HepG2 (cell line): ENCODE measurements around the gene BANP. TPM values are rescaled to one million over a fixed set of nuclear protein-coding genes. Genes with fewer than 3 reads are reported as not detected.

ENCODE experiments used
- CHD4 ChIP-seq: fragments of 200-600 bp; sonication (generic); IDR thresholded peaks from 2 replicates; pipeline ENCODE4 v1.7.0; 2017; ENCODE audit warnings: mild to moderate bottlenecking, low read length, borderline replicate concordance
- DMTF1 ChIP-seq: sonication (generic); formaldehyde crosslinking; IDR thresholded peaks from 2 replicates; pipeline ENCODE4 v1.4.0; 2020; ENCODE audit warnings: mild to moderate bottlenecking, missing genetic modification reagents
- FOXM1 ChIP-seq: sonication (generic); formaldehyde crosslinking; IDR thresholded peaks from 2 replicates; pipeline ENCODE4 v1.5.0; 2020; ENCODE audit warnings: missing genetic modification reagents
- GABPA ChIP-seq, 2 experiments: IDR thresholded peaks; 2 replicates each; pipeline ENCODE4 v1.6.1; 2011 to 2016; ENCODE audit warnings: low read depth in 2 of 2, low read length in 1 of 2, missing biosample characterization in 1 of 2, missing genetic modification characterization in 1 of 2
- HMG20B ChIP-seq: conservative IDR thresholded peaks from 2 replicates; pipeline ENCODE4 v1.6.1; 2016; ENCODE audit warnings: missing genetic modification reagents, missing compliant biosample characterization
- HNRNPK ChIP-seq: fragments of 200-400 bp; formaldehyde crosslinking; IDR thresholded peaks from 2 replicates; pipeline ENCODE4 v1.6.1; 2018; ENCODE audit warnings: low read length, low read depth, moderate library complexity, mild to moderate bottlenecking; ENCODE audit not compliant: poor library complexity, severe bottlenecking
- HNRNPLL ChIP-seq: fragments of 200-400 bp; formaldehyde crosslinking; IDR thresholded peaks from 2 replicates; pipeline ENCODE4 v1.6.1; 2017; ENCODE audit warnings: mild to moderate bottlenecking, low read depth, low read length; ENCODE audit not compliant: poor library complexity, severe bottlenecking
- HNRNPUL1 ChIP-seq: fragments of 200-400 bp; formaldehyde crosslinking; IDR thresholded peaks from 2 replicates; pipeline ENCODE4 v1.6.1; 2017; ENCODE audit warnings: low read depth, mild to moderate bottlenecking, low read length, moderate library complexity
- KAT8 ChIP-seq: IDR thresholded peaks from 2 replicates; pipeline ENCODE4 v1.6.1; 2016; ENCODE audit warnings: missing genetic modification reagents, missing compliant biosample characterization
- KLF16 ChIP-seq, 2 experiments: sonication (generic) in 1 of 2; formaldehyde crosslinking in 1 of 2; IDR thresholded peaks; 2 replicates each; pipeline versions ENCODE4 v1.6.1 to v1.8.0; 2016 to 2023; ENCODE audit warnings: missing genetic modification reagents in 2 of 2, missing compliant biosample characterization in 1 of 2
- MIER3 ChIP-seq: IDR thresholded peaks from 2 replicates; pipeline ENCODE4 v1.6.1; 2016; ENCODE audit warnings: missing compliant biosample characterization, borderline replicate concordance
- PHF20 ChIP-seq: sonication (generic); formaldehyde crosslinking; IDR thresholded peaks from 2 replicates; pipeline ENCODE4 v1.5.0; 2020; ENCODE audit warnings: mild to moderate bottlenecking, missing genetic modification reagents
- SALL2 ChIP-seq: sonication (generic); formaldehyde crosslinking; IDR thresholded peaks from 2 replicates; pipeline ENCODE4 v1.8.1; 2023; ENCODE audit warnings: mild to moderate bottlenecking, missing genetic modification reagents, inconsistent platforms
- ZBTB7B ChIP-seq: sonication (generic); formaldehyde crosslinking; IDR thresholded peaks from 2 replicates; pipeline ENCODE4 v1.4.0; 2020; ENCODE audit warnings: missing genetic modification reagents
- ZFP36L1 ChIP-seq: sonication (generic); formaldehyde crosslinking; IDR thresholded peaks from 2 replicates; pipeline ENCODE4 v1.8.0; 2022; ENCODE audit warnings: mild to moderate bottlenecking, missing genetic modification reagents, moderate library complexity
- ZKSCAN1 ChIP-seq: fragments of 150-350 bp; IDR thresholded peaks from 2 replicates; pipeline ENCODE4 v1.6.1; 2014; ENCODE audit warnings: low read length
- ZNF10 ChIP-seq: sonication (generic); formaldehyde crosslinking; IDR thresholded peaks from 2 replicates; pipeline ENCODE4 v1.4.0; 2020; ENCODE audit warnings: mild to moderate bottlenecking, low read depth, missing genetic modification reagents, borderline replicate concordance
- ZNF256 ChIP-seq: sonication (generic); formaldehyde crosslinking; conservative IDR thresholded peaks from 2 replicates; pipeline ENCODE4 v1.4.0; 2020; ENCODE audit warnings: missing genetic modification reagents
- ZNF260 ChIP-seq: sonication (generic); formaldehyde crosslinking; IDR thresholded peaks from 2 replicates; pipeline ENCODE4 v1.4.0; 2020; ENCODE audit warnings: missing genetic modification reagents, low read depth, mild to moderate bottlenecking, borderline replicate concordance
- ZNF282 ChIP-seq: fragments of 450-650 bp; IDR thresholded peaks from 2 replicates; pipeline ENCODE4 v1.6.1; 2018; ENCODE audit not compliant: partially characterized antibody
- ZNF547 ChIP-seq: sonication (generic); formaldehyde crosslinking; IDR thresholded peaks from 2 replicates; pipeline ENCODE4 v1.5.1; 2020; ENCODE audit warnings: mild to moderate bottlenecking, missing genetic modification reagents
- ZNF816 ChIP-seq: sonication (generic); formaldehyde crosslinking; IDR thresholded peaks from 2 replicates; pipeline ENCODE4 v1.8.0; 2022; ENCODE audit warnings: missing genetic modification reagents, mild to moderate bottlenecking, borderline replicate concordance
- polyA plus RNA-seq, 8 experiments: library from polyadenylated mRNA; depleted of rRNA in 3 of 8; stranded (reverse) in 7 of 8; unstranded in 1 of 8; fragments of >200 nt; fragmentation: Illumina TruSeq in 4 of 8; extraction: Trizol in 4 of 8; gene quantifications; 2 replicates each; pipeline versions ENCODE4 v1.2.1 to v1.2.3, GENCODE V29; 2011 to 2016; ENCODE audit warnings: low read depth in 4 of 8, missing spikeins in 1 of 8, mixed read lengths in 1 of 8; ENCODE audit not compliant: insufficient read depth in 1 of 8
- total RNA-seq, 5 experiments: library from RNA; depleted of rRNA; stranded (reverse); fragments of >200 nt; fragmentation: Illumina TruSeq; extraction: Trizol; gene quantifications; 2 replicates each; pipeline ENCODE4 v1.2.3, GENCODE V29; 2016; ENCODE audit warnings: low read depth in 1 of 5
- TF ChIP-seq, protein P1 (sequence below): sonication (generic); formaldehyde crosslinking; IDR thresholded peaks from 2 replicates; pipeline ENCODE4 v1.5.0; 2020; ENCODE audit warnings: missing genetic modification reagents
- TF ChIP-seq, protein P2 (sequence below): sonication (generic); formaldehyde crosslinking; IDR thresholded peaks from 2 replicates; pipeline ENCODE4 v1.4.0; 2020; ENCODE audit warnings: missing genetic modification reagents, borderline replicate concordance

BANP gene
- total and polyA plus RNA-seq, 2 of the 13 experiments (the other 11 are each of a cell fraction or from before 2014, with no cell fraction given) = 20.2 to 23.8 TPM

DNA sequence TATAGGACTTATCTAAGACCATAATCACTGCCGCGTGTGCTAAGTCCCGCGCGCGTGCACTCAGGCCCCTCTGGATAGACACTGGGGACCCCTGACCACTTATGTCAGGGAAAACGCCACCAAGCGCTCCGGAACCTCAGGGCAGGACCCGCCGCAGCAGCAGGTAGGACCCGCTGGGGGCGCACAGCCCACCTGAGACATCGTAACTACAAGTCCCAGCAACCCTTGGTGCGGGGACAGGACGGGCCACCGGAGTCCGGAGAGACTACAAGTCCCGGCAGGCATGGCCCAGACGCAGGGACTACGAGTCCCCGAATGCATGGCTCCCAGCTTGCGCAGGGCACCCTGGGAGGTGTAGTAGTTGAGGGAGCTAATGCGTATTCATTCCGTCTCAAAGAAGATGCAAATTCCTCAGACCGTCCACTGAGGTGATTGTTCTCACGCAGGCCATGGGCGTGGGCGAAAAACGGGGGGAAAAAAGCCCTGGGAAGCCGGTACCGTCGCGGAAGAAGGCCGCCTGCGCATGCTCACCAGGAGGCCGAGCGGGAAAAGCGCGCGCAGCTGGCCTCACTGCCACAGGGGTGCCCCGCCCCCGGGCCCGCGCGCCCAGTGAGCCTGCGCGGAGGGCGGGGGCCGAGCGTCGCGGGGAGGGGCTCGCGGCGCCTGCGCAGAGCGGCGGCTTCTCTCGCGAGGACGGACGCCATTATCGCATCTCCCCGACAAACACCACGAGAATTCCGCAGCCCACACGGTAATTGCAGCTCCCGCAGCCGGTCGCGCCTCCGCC, at the start of gene BANP (continued):
- TF ChIP-seq KAT8 (peak; percentile 94), GABPA (IDR thresholded peaks at IDR 0.05; ENCODE audit: low read depth, low read length) (peak; percentile 75), GABPA (CRISPR knock-in tag; IDR thresholded peaks at IDR 0.05; ENCODE audit: low read depth) (peak; percentile 93), HNRNPLL (peak; percentile 91), ZNF260 (CRISPR knock-in tag) (no peak), ZNF256 (CRISPR knock-in tag) (peak; percentile 86; the same call in 1 of the 2 replicates), HNRNPUL1 (no peak), ZNF10 (CRISPR knock-in tag) (no peak), SALL2 (CRISPR knock-in tag) (peak; percentile 92), DMTF1 (CRISPR knock-in tag) (peak; percentile 75; the same call in 1 of the 2 replicates), ZNF282 (no peak), ZBTB7B (CRISPR knock-in tag) (peak; percentile 98), ZNF816 (no peak), ZKSCAN1 (no peak), CHD4 (0 out of 2 replicates have a peak, but pooled peaks have one; percentile 7), FOXM1 (CRISPR knock-in tag) (peak; percentile 89; the same call in 1 of the 2 replicates), HMG20B (peak; percentile 50; the same call in 1 of the 2 replicates), ZNF547 (CRISPR knock-in tag) (peak; percentile 77), ZFP36L1 (CRISPR knock-in tag) (no peak), KLF16 (CRISPR knock-in tag; IDR thresholded peaks at IDR 0.05) (peak in 1 of 2 experiments; percentile 95; a peak in 2 of 4 replicates), MIER3 (peak; percentile 87; the same call in 1 of the 2 replicates), PHF20 (CRISPR knock-in tag) (peak; percentile 80), HNRNPK (no peak)
- TF ChIP-seq, protein P1, sequence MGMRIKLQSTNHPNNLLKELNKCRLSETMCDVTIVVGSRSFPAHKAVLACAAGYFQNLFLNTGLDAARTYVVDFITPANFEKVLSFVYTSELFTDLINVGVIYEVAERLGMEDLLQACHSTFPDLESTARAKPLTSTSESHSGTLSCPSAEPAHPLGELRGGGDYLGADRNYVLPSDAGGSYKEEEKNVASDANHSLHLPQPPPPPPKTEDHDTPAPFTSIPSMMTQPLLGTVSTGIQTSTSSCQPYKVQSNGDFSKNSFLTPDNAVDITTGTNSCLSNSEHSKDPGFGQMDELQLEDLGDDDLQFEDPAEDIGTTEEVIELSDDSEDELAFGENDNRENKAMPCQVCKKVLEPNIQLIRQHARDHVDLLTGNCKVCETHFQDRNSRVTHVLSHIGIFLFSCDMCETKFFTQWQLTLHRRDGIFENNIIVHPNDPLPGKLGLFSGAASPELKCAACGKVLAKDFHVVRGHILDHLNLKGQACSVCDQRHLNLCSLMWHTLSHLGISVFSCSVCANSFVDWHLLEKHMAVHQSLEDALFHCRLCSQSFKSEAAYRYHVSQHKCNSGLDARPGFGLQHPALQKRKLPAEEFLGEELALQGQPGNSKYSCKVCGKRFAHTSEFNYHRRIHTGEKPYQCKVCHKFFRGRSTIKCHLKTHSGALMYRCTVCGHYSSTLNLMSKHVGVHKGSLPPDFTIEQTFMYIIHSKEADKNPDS = no peak
- TF ChIP-seq, protein P2, sequence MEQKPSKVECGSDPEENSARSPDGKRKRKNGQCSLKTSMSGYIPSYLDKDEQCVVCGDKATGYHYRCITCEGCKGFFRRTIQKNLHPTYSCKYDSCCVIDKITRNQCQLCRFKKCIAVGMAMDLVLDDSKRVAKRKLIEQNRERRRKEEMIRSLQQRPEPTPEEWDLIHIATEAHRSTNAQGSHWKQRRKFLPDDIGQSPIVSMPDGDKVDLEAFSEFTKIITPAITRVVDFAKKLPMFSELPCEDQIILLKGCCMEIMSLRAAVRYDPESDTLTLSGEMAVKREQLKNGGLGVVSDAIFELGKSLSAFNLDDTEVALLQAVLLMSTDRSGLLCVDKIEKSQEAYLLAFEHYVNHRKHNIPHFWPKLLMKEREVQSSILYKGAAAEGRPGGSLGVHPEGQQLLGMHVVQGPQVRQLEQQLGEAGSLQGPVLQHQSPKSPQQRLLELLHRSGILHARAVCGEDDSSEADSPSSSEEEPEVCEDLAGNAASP (CRISPR knock-in tag) = peak; percentile 81
- TF ChIP-seq, all 625 proteins: peak for 390
